GM21360 (cell line): Measurements from ENCODE around the gene FTCD.
"Not testable (repeated sequence)": the region's sequence is repeated elsewhere in the genome, so short reads cannot be mapped to it uniquely, and the experiment has no call there.

Experiments used
- ATAC-seq: cut with Tn5 transposase; IDR thresholded peaks from one replicate; pipeline ENCODE4 v1.9.1; 2021; ENCODE audit warnings: mild to moderate bottlenecking, moderate library complexity; ENCODE audit not compliant: unreplicated experiment

FTCD gene

DNA sequence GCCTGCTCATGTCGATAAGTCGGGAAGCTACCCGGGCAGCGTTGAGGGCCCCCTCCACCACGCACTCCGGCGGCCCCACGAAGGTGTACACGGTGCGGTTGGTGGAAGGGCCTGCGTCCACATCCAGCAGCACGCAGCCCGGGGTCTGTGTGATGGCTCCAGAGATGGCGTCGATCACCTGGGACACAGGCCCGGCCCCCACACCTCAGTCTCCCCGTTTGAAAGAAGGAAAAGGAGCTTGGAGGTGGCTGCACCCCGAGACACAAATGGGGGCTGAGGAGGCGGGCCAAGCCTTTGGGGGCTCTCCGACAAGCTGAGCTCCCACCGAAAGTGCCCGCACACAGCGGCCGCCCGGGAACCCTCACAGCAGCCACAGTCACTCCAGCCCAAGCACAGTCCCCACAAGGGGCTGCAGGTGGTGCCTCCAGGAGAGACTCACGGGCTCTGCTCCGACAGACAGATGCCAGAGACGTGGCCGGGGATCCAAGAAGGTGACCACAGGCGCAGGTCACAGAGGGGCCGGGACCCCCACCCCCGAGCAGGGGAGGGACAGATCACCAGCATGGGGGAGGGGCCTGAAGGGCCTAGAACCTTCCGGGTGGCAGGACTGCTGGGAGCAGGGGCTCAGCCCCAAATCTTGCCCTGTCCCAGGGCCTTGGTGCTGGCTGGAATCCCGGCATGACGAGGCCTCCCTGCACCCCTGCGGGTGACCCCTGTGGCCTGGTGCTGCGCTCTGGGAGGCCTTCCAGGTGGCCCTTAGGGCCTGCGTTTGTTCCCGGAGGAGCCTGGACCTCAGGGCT is 1.0 kb downstream of the FTCD start:
- ATAC-seq = no peak

DNA sequence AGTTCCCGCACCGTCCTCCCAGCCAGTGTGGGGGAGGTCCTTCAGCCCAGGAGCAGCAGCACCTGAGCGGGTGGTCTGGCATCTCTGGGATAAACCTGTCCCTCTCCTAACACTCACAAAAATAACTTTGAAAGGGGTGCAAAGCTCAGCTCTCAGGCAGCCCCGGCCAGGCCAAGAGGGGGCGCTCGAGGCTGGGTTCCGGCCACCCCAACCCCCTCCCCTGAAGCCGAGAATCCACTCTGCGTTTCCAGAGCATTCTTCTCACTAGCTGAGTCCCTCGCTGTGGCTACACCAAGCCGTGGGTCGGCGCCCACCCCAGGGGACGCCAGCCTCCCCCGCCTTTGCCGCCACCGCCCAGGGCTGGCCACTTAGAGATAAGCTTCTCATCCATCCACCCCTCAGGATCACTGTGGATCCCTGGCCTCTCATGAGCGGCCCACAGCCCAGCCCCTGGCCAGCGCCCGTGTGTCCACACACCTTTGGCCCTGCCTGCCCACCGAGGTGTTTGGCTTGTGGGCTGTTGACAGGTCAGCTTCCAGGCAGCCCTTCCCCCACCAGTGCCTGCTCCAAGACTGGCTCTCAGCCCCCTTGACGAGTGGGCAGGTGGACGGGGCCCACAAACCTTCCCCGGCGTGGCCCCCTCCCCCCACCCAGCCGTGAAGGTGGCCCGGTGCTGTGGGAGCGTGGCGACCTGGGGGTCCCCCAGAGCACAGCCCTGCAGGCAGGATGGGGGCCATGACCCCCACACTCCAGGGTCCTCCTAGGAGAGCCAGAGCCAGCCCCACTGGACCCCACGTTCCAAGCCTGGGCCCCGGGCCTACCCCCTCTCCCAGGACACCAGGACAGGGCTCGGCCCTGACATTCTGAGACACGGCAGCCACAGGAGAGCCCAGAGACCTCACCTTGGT is 1.9 kb downstream of the FTCD start:
- no peak for ATAC-seq

DNA sequence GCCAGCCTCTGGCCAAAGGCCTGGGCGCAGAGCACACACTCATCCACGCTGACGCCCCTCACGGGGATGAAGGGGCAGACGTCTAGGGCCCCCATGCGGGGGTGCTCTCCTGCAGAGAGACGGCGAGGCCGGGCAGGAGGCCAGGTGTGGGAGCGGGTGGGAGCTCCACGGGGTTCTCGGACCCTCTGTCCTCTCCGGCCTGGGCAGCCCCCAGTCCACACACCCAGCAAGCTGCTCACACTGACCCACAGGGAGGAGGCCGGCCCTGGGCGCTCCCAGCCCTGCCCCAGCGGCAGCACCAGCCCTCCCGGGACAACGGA is 2.5 kb downstream of the FTCD start:
- no peak for ATAC-seq

DNA sequence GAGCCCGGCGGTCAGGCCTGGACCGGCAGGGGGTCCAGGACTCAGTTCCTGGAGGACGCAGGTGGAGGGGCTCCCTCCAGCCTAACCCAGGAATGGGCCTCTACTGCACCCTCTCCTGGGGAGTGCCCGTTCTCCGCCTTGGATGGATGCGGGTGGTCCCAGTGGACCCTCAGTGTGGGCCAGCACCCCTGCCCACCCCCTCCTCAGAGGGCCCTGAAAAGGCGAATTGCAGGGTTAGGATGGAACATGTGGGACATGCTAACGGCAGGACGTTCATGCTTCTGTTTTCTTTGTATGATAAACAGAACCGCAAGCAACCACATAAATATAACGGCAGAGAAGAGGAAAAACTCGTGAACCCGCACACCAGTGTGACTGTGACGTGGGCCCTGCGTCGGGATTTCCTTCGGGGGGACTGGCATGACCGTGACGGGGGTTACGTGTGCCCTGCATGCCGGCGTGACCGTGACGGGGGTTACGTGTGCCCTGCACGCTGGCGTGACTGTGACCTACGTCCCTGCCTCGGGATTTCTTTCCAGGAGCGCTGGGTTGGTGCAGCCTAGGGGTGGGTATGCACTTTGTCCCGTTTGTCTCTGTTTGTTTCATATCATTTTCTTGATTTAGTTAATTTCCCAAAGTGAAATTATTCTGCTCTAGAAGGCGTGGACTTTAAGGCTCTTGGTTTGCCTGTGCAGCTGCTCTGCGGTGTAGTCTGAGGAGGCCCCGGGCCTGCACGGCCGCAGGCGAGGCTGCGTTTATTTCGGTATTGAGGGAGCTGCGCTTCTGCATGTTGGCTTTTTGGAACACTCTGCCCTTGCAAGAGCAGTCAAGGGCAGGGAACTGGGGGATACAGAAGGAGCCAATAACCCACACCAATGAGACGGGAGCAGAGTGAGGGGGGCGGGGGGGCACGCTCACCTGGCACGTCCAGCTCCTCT is 3.1 kb downstream of the FTCD start:
- ATAC-seq = no peak

DNA sequence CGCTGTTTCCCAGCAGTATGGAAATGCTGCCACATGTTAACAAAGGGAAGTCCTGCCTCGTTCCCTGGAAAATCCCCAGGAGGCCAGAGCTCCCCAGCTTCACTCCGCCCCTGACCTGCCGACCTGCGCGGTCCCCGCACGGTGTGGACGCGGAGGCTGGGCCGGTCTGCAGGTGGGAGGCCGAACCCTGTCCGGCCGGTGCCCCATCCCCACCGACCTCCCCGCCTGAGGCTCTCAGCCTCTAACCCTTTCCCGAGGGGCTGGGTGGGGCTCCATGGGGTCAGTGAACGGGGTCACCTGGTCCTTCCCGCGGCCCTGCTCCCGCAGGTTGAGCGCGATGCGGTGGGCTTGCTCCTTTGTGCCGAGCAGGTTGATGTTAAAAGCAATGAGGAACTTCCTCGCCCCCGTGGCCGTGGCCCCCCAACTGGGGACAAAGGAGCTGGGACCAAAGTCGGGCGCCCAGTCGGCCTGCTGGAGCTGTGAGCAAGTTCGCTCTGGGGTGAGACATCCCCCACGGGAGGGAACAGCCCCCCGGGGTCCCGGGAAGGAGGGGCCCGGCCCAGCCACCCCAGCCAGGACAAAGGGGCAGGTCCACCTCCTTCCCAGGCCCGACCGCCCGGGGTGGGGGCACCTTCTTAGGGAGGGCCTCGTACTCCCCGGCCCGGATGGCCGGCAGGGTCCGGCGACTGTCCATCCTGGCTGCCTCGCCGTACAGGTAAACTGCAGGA is 4.0 kb downstream of the FTCD start:
- ATAC-seq = no peak

- no peak for ATAC-seq
These were observed 4.8 kb downstream of the FTCD start for GRCh38 chr21:46150491-46151121.

- no peak for ATAC-seq
These were observed 5.3 kb downstream of the FTCD start for GRCh38 chr21:46150073-46150472.

DNA sequence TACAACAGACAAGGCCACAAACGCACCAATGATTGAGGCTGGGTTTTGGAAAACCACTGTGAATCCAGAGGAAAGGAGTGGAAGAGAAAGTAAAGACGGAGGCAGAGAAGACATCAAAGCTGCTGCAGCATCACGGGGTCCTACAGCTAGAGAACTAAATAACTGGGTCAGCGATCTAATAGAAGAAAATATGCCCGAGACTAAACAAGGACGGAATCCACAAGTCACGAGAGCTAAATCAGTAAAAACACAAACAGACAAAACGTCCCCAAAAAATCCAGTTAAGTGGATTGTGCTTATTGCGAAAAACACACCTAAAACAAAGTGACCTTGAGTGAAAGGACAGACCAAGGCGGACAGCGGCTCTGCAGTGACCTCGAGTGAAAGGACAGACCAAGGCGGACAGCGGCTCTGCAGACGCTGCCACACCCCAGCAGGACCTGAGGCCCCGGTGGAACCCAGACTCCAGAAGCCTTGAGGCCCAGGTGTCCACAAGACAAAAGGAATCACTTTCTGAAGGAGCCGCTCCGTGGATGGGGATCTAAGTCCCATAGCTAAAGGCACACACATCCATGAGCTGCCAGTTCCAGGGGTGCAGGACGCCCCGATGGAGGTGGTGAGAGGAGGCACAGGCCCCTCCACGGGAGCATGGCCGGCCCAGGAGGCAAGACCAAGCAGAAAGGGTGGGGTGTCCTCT is 6.0 kb downstream of the FTCD start:
- ATAC-seq = no peak

- ATAC-seq = no peak
These were observed 7.3 kb downstream of the FTCD start for GRCh38 chr21:46148106-46148505.

GRCh38 chr21:46147429-46147828 is 8.0 kb downstream of the FTCD start:
- not testable (repeated sequence) for ATAC-seq

- no peak for ATAC-seq
These were observed 8.5 kb downstream of the FTCD start for GRCh38 chr21:46146856-46147255.

- no peak for ATAC-seq
These were observed 9.3 kb downstream of the FTCD start for GRCh38 chr21:46145840-46146691.

GRCh38 chr21:46145159-46145839 is 10.1 kb downstream of the FTCD start:
- no peak for ATAC-seq

DNA sequence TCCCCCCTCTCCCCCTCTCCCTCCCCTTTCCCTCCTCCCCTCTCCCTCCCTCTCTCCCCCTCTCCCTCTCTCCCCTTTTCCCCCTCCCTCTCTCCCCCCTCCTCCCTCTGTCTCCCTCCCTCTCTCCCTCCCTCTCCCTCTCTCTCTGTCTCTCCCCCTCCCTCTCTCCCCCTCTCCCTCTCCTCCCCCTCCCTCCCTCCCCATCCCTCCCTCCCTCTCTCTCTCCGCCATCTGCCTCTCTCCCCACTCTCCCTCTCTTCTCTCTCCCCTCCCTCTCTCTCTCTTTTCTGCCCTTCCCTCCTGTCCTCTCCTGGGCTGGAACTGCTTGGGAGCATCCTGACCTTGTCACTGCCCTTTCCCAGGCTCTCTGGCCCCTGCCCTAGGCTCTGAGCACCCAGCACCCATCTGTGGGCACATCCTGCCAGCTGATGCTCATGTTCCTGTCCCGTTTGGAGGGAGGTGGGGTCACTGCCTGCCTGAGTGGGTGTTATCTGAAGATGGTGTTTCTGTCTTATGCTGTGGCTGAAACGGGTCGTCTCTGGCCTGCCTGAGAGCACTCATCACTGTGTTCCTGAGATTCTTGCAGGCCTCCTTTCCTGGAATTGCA is 10.8 kb downstream of the FTCD start:
- no peak for ATAC-seq

DNA sequence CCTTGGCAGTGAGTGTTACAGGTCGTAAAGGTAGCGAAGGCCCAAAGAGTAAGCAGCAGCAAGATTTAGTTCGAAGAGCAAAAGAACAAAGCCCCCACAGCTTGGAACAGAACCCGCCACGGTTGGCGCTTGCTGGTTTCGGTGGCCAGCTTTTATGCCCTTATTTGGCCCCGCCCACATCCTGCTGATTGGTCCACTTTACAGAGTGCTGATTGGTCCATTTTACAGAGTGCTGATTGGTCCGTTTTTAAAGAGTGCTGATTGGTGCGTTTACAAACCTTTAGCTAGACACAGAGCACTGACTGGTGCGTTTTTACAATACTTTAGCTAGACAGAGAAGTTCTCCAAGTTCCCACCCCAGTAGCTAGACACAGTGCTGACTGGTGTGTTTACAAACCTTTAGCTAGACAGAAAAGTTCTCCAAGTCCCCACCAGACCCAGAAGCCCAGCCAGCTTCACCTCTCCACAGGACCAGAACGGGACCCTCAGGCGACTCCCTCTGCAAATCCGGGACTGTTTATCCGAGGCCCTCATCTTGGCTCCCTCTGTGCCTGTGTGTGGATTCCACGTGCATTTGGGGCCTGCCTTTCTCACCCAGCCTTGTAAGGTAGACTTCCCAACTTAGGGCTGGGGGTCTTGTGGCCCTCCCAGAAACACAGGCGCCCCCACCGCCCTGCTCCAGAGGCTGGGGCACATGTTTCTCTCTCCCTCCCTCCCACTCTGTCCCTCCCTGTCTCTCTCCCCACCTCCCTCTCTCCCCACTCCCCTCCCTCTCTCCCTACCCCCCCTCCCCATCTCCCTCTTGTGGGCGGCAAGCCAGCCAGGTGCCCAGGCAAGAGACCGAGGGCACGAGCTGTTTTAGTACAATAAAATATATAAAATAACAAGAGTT is 12.6 kb downstream of the FTCD start:
- no peak for ATAC-seq

DNA sequence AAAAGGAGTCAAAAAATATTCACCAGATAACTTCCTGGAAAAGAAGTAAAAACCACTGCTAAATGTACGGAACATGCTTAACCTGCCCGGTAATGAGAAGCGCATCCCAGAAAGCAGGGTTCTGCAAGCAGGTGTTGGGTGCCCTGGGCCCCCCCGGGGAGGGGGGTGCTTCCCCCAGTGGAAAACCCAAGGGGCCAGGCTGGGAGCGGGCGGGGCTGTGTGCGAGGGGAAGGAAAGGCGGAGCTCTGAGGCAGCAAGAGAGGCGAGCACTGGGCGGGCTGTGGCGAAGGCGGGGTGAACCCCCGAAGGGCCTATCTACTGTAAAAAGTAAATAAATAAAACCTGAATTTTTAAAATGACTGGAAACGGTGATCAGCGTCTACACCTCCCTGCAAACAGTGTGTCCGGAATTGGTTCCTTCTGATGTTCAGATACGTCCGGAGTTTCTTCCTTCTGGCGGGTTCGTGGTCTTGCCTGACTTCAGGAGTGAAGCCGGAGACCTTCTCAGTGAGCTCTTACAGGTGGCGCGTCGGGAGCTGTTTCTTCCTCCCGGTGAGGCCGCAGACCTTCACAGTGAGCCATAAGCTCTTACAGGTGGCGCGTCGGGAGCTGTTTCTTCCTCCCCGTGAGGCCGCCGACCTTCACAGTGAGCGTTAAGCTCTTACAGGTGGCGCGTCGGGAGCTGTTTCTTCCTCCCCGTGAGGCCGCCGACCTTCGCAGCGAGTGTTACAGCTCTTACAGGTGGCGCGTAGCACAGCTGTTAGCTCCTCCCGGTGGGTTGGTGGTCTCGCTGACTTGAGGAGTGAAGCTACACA is 13.4 kb downstream of the FTCD start:
- no peak for ATAC-seq
